IPS DF 4.7 (cell line): ENCODE results near the gene RAB39A.
"Not testable (repeated sequence)": the region's sequence is repeated elsewhere in the genome, so short reads cannot be mapped to it uniquely, and the experiment has no call there.

Source experiments
- DNase-seq: peaks from one replicate; pipeline ENCODE4 v3.0.0-alpha.2; 2013; ENCODE audit warnings: low spot score; ENCODE audit errors: extremely low read depth

RAB39A gene

GRCh38 chr11:107928046-107928766, at the start of gene RAB39A:
Gene RAB39A, plus strand, starts transcription at chr11:107928448. Its CDS starts 121 bp downstream, at chr11:107928569.
- peak; percentile 95 for DNase-seq

- DNase-seq, result not testable (repeated sequence)
Measured at GRCh38 chr11:107881471-107881870, 46.8 kb upstream of the RAB39A start.

DNA sequence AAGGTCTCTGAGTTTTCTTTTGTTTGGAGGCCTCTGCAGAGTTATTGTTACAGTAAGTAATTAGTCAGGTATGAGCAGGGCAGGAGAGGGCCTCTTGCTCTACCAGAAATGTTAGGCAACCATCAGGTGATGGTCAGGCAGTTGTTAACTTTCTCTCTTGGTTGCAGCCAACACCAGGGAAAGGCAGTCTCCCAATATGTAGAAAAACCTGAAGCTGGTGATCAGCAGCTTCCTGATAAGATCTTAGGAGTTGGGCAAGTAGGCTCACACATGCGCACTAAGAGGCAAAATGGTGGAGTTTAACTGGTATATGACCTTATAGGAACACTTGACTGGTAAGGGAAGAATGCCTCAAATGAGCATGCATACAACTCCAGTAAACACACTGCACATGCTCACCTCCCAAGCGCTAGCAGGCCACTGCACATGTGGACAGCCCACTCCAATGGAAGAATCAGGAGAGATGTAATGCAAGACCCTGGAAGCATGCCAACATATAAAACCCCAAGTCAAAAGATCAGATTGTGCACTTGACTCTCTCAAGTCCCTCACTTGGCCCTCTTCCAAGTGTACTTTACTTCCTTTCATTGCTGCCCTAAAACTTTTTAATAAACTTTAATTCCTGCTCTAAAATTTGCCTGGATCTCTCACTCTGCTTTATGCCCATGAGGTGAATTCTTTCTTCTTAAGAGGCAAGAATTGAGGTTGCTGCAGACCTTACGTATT, 46.0 kb upstream of the RAB39A start:
- no peak for DNase-seq

DNA sequence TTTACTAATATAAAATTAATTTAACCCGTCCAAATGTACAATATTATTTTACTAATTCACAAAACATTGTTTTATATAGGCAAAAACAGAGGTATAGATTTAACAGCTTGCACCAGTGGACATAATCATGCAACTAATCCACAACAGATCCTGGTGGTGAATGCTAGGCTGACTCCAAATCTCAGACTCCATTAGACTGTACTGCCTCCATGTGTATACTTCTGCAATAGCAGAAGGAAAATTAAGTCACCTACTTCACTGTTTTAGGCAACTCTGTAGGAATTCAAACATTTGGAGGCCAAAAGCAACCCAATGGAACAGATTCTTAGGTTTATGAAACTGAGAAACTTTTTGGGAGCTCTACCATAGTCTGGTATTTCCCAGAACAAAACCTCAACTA, 30.0 kb upstream of the RAB39A start:
- DNase-seq, result no peak

DNA sequence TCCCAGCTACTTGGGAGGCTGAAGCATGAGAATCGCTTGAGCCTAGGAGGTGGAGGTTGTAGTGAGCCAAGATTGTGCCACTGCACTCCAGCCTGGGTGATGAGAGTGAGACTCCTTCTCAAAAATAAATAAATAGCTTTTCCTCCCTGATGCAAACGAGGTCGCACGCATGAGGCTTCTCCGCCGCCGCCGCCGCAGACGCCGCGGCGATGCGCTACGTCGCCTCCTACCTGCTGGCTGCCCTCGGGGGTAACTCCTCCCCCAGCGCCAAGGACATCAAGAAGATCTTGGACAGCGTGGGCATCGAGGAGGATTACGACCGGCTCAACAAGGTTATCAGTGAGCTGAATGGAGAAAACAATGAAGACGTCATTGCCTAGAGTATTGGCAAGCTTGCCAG, 20.0 kb upstream of the RAB39A start:
- no peak for DNase-seq

DNA sequence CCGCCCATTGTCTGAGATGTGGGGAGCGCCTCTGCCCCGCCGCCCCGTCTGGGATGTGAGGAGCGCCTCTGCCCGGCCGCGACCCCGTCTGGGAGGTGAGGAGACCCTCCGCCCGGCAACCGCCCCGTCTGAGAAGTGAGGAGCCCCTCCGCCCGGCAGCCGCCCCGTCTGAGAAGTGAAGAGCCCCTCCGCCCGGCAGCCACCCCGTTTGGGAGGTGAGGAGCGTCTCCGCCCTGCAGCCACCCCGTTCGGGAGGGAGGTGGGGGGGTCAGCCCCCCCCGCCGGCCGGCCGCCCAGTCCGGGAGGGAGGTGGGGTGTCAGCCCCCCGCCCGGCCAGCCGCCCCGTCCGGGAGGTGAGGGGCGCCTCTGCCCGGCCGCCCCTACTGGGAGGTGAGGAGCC, 15.8 kb upstream of the RAB39A start:
- not testable (repeated sequence) for DNase-seq

DNA sequence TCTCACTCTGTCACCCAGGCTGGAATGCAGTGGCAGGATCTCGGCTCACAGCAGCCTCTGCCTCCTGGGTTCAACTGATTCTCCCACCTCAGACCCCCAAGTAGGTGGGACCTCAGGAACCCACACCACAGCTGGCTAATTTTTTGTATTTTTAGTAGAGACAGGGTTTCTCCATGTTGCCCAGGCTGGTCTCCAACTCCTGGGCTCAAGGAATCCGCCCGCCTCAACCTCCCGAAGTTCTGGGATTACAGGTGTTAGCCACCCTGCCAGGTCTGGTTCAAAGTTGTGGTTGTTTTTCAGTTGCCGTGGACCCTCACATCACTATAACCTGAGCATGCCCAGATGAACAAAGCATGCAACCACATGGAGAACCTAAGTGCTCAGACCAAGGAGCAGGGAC, 13.0 kb upstream of the RAB39A start:
- no peak for DNase-seq

GRCh38 chr11:107916671-107917241, 11.5 kb upstream of the RAB39A start:
- no peak for DNase-seq

- DNase-seq, result no peak
Measured at GRCh38 chr11:107921997-107922396, 6.3 kb upstream of the RAB39A start.

DNA sequence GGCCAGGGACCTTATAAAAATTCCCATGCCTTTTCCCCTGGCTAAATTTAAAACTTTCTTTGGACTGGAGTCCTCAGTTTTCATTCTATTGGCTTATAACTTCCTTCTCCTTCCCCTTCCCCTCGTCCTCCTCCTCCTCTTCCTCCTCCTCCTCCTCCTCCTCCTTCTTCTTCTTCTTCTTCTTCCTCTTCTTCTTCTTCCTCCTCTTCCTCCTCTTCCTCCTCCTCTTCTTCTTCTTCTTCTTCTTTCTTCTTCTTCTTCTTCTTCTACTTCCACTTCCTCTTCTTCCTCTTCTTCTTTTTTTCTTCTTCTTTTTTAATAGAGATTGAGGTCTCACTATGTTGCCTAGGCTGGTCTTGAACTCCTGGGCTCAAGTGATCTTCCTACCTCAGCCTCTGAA, 4.7 kb upstream of the RAB39A start:
- not testable (repeated sequence) for DNase-seq

- DNase-seq, result no peak
Measured at GRCh38 chr11:107924306-107924705, 3.9 kb upstream of the RAB39A start.

DNA sequence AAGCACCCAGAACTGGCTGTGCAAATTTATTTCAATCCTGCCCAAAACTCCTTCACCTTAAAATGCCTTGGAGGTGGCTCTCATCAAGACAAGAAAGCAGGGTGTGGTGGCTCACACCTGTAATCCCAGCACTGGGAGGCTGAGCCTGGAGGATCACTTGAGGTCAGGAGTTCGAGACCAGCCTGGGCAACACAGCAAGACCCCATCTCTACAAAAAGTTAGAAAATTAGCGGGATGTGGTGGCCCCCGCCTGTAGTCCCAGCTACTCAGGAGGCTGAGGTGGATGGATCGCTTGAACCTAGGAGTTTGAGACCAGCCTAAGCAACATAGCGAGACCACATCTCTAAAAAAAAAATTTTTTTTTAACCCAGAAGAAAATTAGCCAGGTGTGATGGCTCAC, 689 bp upstream of the RAB39A start:
- no peak for DNase-seq

DNA sequence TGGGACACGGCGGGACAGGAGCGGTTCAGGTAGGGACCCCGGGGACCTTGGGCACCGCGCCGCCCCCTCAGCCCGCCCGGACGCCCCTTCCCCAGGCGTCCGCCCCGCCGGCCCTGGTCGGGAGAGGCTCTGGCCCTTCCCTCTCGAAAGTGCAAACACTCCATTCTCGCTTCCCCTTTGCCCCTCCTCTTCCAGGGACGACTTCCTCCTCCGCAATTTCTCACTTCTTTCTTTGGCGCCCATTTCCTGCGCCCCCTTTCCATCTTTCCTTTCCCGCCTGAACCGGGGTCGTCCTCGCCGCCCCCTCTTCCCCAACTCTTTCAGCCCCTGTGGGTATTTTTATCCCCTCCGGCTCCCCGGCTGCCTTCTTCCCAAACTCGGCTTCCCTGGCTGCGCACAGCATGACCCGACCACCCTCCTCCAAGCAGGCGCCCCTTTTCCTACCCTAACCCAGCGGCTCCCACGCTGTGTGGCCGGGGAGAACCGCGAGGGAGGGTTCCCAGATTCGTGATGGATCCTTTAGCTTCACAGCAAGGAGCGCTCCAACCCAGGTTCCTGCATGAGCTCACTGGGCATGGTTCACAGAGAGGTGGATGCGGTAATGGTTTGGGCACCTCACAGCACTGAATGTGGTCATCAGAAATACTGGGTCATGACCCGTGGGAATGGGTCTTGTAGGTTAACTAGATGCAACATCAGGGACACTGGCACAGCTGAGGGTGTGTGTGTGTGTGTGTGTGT, 689 bp downstream of the RAB39A start:
- no peak for DNase-seq

- DNase-seq, result no peak
Measured at GRCh38 chr11:107929611-107930200, 1.5 kb downstream of the RAB39A start.

DNA sequence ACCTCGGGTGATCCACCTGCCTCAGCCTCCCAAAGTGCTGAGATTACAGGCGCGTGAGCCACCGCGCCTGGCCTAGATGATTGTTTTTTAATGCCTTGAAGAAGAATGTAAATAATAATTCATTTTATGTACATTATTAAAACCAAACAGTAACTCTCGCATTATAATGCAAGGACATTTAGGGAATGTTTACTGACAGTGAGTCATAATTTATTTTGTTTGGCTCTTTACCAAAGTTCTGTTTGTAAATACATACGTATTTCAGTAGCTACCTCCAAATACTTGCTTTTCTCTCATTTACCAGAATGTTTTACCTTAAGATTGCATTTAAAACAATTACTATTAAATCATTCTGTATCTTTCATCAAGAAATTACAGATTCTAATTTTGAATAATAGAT, 3.0 kb downstream of the RAB39A start:
- no peak for DNase-seq

DNA sequence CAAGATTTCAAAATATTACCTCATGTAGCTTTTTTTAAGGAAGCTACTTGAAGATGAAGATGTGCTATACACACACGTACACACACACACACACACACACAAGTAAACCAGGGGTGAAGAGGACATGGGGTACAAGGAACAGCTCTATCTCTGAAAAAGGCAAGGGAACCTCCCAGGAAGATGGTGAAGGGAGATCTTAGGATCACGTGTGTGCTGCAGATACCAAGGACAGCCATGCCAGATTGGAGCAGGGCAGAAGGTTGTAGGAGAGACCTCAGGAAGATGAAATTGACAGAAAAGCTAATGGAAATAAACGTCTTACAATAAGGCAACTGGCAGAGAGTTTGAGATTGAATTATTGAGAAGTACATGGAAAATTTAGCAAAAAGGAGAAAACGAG, 19.7 kb downstream of the RAB39A start:
- no peak for DNase-seq

- DNase-seq, result not testable (repeated sequence)
Measured at GRCh38 chr11:107948328-107948727, 20.1 kb downstream of the RAB39A start.

DNA sequence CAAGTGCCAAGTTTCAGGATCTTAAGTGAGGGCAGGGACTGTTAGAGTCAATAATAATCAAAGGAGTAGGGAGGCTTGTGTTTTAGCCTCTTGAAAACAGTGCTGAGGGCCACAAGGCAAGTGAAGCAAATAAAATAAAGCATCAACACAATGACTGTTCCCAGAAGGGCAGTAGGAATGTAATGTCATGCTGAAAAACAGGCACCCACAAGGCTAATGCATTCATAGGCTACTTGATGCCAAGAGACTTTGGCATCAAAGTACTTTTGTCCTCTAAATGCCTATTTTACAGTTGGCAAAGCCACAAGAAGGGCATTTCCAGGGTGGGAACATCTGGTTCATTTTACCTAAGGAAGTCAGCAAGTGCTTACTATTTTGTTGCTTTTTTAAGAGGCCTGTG, 22.9 kb downstream of the RAB39A start:
- DNase-seq, result no peak

DNA sequence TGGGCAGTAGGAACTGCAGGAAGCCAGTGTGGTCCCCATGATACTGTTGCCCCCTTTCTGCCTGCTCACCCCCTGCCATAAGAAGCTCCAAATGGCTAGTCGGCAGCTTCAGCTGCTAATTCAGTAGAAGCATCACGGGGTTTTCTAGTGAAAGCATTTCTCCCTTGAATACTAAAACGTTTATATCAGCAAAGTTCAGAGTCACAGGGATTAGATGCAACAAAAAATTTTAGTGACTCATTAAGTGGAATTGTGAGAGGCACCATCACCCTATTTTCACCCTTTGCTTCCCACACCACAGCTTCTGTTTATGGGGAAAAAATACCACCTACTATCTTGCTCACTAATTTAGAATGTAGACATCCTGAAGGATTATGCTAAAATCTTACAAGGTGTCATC, 25.2 kb downstream of the RAB39A start:
- DNase-seq, result no peak

DNA sequence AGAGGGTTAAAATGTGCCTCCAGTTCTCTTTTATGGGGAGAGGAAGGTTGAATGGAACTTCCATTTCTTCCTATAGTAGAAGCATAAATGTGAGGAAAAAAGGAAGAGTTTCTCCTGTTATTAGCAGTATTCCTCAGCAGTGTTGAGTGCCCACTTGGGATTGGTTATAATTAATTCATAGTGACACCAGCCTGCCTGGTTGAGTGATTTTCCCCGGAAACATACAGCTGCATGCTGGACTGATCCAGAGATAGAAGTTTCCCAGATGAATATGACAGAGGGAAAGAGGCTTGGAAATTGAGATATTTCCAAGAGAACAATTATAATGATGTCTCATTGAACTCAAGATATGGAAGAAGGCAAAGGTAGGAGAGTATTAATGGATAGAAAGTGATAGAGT, 28.3 kb downstream of the RAB39A start:
- no peak for DNase-seq

DNA sequence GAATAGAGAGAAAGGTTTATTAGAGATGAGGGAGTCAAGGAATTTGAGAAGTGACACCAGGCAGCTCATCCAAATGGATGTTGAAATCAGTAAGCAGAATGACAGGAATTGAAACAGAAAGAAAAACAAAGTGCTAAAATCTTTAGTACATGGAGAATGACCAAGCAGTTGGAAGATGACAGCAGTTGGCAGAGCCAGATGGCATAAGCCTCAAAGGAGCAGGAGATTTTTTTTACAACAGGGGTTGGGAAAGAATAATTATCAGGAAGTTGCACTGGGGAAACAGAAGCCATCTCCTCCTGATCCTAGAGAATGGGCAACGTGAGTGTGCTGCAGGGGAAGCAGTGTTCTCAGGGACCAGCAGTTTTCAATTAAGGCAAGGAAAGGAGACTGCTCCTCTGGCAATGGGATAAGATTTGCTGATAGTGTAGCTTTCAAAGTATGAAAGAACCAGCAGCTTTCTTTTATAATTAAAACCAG, 28.9 kb downstream of the RAB39A start:
- DNase-seq, result no peak
